Left ventricle myocardium inferior (tissue), 1 donor: ENCODE results near the gene RTP3. TPM values are rescaled to one million over a fixed set of nuclear protein-coding genes. Genes with fewer than 3 reads are reported as not detected.
"Not testable (repeated sequence)": the region's sequence is repeated elsewhere in the genome, so short reads cannot be mapped to it uniquely, and the experiment has no call there.

Experiments
- DNase-seq: peaks from one replicate; pipeline ENCODE4 v3.0.0-alpha.2; 2020
- H3K27ac ChIP-seq: fragments of 200-600 bp; replicated peaks from 2 replicates; pipeline ENCODE4 v1.8.0; 2021
- H3K27me3 ChIP-seq: fragments of 200-600 bp; 2 replicates; pipeline ENCODE4 v1.8.0; 2021; ENCODE audit warnings: low read depth
- H3K36me3 ChIP-seq: fragments of 200-600 bp; 2 replicates; pipeline ENCODE4 v1.8.0; 2021
- H3K4me1 ChIP-seq: fragments of 200-600 bp; 2 replicates; pipeline ENCODE4 v1.8.0; 2021
- H3K4me3 ChIP-seq: fragments of 200-600 bp; 2 replicates; pipeline ENCODE4 v1.8.0; 2021; ENCODE audit warnings: mild to moderate bottlenecking, moderate library complexity
- H3K9me3 ChIP-seq: fragments of 200-600 bp; replicated peaks from 2 replicates; pipeline ENCODE4 v1.8.0; 2021
- intact Hi-C: fragments of 100-400 bp; cut with micrococcal nuclease; formaldehyde crosslinking; loops from one replicate; pipeline ENCODE4 v1.11.0; 2022
- total RNA-seq: library from RNA; stranded (reverse); fragmentation: NEBNext Ultra II Directional; extraction: Animal tissue kit (Norgen Biotek cat#: 25700); gene quantifications from one replicate; pipeline ENCODE4 v1.2.1, GENCODE V29; 2021
- TF ChIP-seq, protein P1 (sequence below): fragments of 200-600 bp; IDR thresholded peaks from 2 replicates; pipeline ENCODE4 v1.8.0; 2021; ENCODE audit warnings: antibody characterized with exemption, mild to moderate bottlenecking, borderline replicate concordance
- donor health status: DM: no; HTN: yes; CAD: no; lungs with severe emphysema.

RTP3 gene
- total RNA-seq, 1 donor from 2014 or later, result not detected

DNA sequence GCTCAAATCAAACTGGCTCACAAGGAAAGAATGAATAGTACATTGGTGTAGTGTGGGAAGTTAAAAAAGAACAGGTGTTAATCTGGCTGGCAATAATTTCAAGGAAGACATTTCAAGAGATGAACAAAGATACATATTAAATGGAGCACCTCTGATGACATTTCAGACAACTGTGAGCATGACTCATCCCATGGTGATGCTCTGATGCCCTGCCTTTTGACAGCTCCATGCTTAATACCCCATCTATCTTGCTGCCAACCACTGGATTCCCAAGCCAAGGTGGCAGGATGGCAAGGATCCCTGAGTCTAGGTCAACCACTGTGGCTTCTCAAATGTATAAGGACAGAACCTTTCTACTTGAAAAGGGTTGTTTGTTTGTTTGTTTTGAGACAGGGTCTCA, 39.0 kb downstream of the RTP3 start:
- no peak for DNase-seq
- Histone ChIP-seq H3K36me3 (peaks cover 55% of the 10 kb centered on the region), H3K9me3 (no peaks in the 10 kb centered on the region), H3K27ac (no peak overlapping the region), H3K4me1 (peaks cover 18% of the 10 kb centered on the region), H3K27me3 (no peaks in the 10 kb centered on the region), H3K4me3 (no peak overlapping the region)
- intact Hi-C loops, result no loop called here
- TF ChIP-seq, protein P1, sequence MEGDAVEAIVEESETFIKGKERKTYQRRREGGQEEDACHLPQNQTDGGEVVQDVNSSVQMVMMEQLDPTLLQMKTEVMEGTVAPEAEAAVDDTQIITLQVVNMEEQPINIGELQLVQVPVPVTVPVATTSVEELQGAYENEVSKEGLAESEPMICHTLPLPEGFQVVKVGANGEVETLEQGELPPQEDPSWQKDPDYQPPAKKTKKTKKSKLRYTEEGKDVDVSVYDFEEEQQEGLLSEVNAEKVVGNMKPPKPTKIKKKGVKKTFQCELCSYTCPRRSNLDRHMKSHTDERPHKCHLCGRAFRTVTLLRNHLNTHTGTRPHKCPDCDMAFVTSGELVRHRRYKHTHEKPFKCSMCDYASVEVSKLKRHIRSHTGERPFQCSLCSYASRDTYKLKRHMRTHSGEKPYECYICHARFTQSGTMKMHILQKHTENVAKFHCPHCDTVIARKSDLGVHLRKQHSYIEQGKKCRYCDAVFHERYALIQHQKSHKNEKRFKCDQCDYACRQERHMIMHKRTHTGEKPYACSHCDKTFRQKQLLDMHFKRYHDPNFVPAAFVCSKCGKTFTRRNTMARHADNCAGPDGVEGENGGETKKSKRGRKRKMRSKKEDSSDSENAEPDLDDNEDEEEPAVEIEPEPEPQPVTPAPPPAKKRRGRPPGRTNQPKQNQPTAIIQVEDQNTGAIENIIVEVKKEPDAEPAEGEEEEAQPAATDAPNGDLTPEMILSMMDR, result no peak

DNA sequence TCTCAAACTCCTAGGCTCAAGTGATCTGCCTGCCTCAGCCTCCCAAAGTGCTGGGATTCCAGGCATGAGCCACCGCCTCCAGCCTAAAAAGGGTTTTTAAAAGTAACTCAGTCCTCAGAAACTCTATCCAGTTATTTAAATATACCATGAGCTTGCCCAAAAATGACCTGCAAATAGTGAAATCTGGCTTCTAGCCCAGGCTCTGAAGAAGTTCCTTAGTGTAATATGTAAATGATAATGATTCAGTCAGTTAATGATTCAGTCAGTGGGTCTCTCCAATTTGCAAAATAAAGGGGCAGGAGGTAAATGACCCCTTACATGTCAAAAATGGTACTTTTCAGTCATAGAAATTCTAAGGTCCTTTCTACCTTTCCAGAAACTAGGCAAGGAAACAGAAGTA, 39.5 kb downstream of the RTP3 start:
- H3K27ac ChIP-seq, result no peak overlapping the region
- no peak overlapping the region for H3K4me3 ChIP-seq
- TF ChIP-seq, protein P1, result no peak
- no peaks in the 10 kb centered on the region for H3K27me3 ChIP-seq
- H3K9me3 ChIP-seq, result no peaks in the 10 kb centered on the region
- intact Hi-C loops, result no loop called here
- H3K4me1 ChIP-seq, result peaks cover 23% of the 10 kb centered on the region
- H3K36me3 ChIP-seq, result peaks cover 54% of the 10 kb centered on the region
- no peak for DNase-seq

DNA sequence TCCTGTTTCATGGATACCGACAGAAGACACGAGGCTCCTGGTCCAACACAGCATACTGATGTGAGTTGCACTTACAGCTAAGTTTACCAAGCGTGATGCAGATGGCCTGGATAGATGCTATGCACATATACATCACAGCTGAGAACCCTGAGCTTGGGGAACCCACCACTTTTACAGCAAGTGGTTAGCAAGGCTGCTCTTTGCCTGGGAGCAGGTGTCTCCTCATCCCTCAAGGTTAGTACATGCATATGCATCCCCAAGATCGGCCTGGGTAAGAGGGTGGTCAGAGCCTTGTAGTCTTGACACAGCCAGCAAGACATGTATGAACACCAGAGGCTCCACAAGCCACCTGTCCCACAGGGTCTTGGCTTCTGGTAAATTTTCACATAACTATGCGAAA, 40.0 kb downstream of the RTP3 start:
- TF ChIP-seq, protein P1, result no peak
- Histone ChIP-seq H3K27me3 (no peaks in the 10 kb centered on the region), H3K4me3 (no peak overlapping the region), H3K36me3 (peaks cover 51% of the 10 kb centered on the region), H3K27ac (no peak overlapping the region), H3K9me3 (no peaks in the 10 kb centered on the region), H3K4me1 (peaks cover 28% of the 10 kb centered on the region)
- DNase-seq, result no peak
- intact Hi-C loops, result no loop called here

DNA sequence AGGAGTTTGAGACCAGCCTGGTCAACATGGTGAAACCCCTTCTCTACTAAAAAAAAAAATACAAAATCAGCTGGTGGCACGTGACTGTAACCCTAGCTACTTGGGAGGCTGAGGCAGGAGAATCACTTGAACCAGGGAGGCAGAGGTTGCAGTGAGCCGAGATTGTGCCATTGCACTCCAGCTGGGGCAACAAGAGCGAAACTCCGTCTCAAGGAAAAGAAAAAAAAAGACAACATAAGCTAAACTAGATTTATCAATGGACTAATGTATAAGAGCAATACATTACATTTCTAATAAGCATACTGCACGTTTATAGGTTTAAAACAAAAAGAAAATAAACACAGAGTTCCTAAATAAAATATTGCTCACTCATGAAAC, 40.6 kb downstream of the RTP3 start:
- H3K4me3 ChIP-seq, DNase-seq, H3K9me3 ChIP-seq, H3K27ac ChIP-seq, intact Hi-C loops, H3K27me3 ChIP-seq: not testable (repeated sequence)
- Histone ChIP-seq H3K4me1 (peaks cover 31% of the 10 kb centered on the region), H3K36me3 (peaks cover 51% of the 10 kb centered on the region)

DNA sequence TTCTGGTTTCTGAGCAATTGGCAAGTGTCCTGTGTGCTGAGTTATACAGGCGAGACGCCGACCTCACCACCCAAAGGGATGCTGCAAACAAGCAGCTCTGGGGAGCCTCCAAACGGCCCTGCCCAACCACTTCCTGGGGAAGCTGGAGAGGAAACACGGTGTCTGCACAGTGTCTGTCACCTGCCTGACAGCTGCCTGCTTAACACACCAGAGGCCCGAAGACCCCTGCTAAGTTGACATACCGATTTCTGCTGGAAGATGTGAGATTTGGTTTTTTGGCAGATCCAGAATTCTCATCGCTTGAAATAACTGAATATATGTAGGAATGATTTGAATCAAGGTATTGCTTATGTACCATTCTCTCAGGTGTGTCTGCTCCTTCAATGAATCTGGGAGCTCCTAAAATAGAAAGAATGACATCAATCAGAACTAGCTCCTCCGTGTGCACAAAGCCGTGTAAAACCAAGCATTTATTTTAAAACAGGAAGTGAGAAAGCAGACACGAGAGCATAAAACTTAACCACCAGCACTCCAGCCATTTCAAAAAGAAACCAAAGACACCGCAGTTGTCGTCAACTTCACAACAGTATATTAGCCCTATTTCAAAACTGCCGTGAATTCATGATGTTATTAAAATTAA, 41.1 kb downstream of the RTP3 start:
- H3K4me1 ChIP-seq, result peaks cover 31% of the 10 kb centered on the region
- H3K4me3 ChIP-seq, result no peak overlapping the region
- no peaks in the 10 kb centered on the region for H3K27me3 ChIP-seq
- H3K36me3 ChIP-seq, result peaks cover 54% of the 10 kb centered on the region
- DNase-seq, result peak; percentile 34
- peak overlapping the region; percentile 34 for H3K27ac ChIP-seq
- TF ChIP-seq, protein P1, result no peak
- no peaks in the 10 kb centered on the region for H3K9me3 ChIP-seq
- intact Hi-C loops, result no loop called here

DNA sequence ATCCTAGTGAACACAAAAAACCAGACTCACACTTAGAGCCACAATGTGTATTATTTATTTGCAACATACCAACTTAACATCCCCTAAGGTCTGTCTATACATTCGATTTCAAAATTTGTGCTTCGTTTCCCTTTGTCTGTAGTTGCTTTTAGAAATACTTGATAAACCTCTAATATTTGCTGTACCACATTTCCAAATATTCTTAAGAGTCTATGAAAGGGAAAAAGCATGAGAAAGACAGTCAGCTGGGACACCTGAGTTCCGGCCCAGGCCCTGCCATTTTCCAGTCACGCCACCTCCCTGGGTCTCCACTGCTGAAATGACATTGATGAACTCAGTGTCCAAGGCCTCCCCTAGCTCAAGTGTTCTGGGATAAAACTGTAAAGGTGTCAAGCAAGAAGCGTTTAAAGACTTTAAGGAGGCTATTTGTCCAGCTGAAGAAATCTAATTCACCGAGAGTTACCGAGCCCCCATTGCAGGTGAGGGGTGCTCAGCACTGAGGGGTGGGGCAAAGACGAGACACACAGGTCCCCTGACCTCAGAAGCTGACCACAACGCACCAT, 41.7 kb downstream of the RTP3 start:
- Histone ChIP-seq H3K27me3 (no peaks in the 10 kb centered on the region), H3K27ac (peak overlapping the region; percentile 34), H3K36me3 (peaks cover 56% of the 10 kb centered on the region), H3K4me3 (no peak overlapping the region), H3K4me1 (peaks cover 31% of the 10 kb centered on the region), H3K9me3 (no peaks in the 10 kb centered on the region)
- no peak for DNase-seq
- intact Hi-C loops, result no loop called here
- TF ChIP-seq, protein P1, result no peak
